Activated CD8-positive, alpha-beta T cell treated with anti-CD3 and anti-CD28 coated beads for 36 hours (primary cell): ENCODE data around the gene ADORA3. TPM values are rescaled to one million over a fixed set of nuclear protein-coding genes. Genes with fewer than 3 reads are reported as not detected.

Source experiments
- ATAC-seq: fragments of 200-7000 bp; cut with Tn5 transposase; one replicate; pipeline ENCODE4 v1.10.0; 2021; ENCODE audit warnings: mild to moderate bottlenecking, moderate library complexity
- CTCF ChIA-PET: fragments of 350-600 bp; sonication (Branson Sonifier 250); formaldehyde crosslinking; loops from one replicate; lab custom pipeline; 2021; ENCODE audit warnings: antibody characterized with exemption; lab: Charles Lee
- POLR2A ChIA-PET: fragments of 350-600 bp; sonication (Branson Sonifier 250); formaldehyde crosslinking; loops from one replicate; lab custom pipeline; 2021; ENCODE audit warnings: antibody characterized with exemption; lab: Charles Lee
- DNase-seq: peaks from one replicate; pipeline ENCODE4 v3.0.0-alpha.2; 2020
- H3K27ac Mint-ChIP-seq: one replicate; pipeline ENCODE4 v1.8.0; 2021; ENCODE audit warnings: mild to moderate bottlenecking, mixed read lengths
- H3K27me3 Mint-ChIP-seq: one replicate; pipeline ENCODE4 v1.8.0; 2021; ENCODE audit warnings: mixed read lengths
- H3K36me3 Mint-ChIP-seq: one replicate; pipeline ENCODE4 v1.8.0; 2021; ENCODE audit warnings: low read depth, mixed read lengths
- H3K4me1 Mint-ChIP-seq: one replicate; pipeline ENCODE4 v1.8.0; 2021; ENCODE audit warnings: low read depth, mixed read lengths
- H3K4me3 Mint-ChIP-seq: one replicate; pipeline ENCODE4 v1.8.0; 2021; ENCODE audit warnings: mild to moderate bottlenecking, moderate library complexity, mixed read lengths
- H3K9me3 Mint-ChIP-seq: one replicate; pipeline ENCODE4 v1.8.0; 2021; ENCODE audit warnings: mixed read lengths
- CTCF ChIP-seq: fragments of 200-600 bp; IDR thresholded peaks from one replicate; pipeline ENCODE4 v1.8.0; 2022; ENCODE audit warnings: antibody characterized with exemption, mild to moderate bottlenecking
- intact Hi-C: fragments of 100-400 bp; cut with micrococcal nuclease; formaldehyde crosslinking; loops from one replicate; pipeline ENCODE4 v1.10.0; 2022
- total RNA-seq, 2 experiments: library from RNA; stranded (reverse); gene quantifications; one replicate each; pipeline ENCODE4 v1.2.3, GENCODE V29; 2021

The ADORA3 gene
- total RNA-seq, 2 experiments from 2014 or later: not detected

- ATAC-seq: no peak
- Mint-ChIP-seq H3K27me3 (no peaks in the 10 kb centered on the region), H3K4me1 (peaks cover 31% of the 10 kb centered on the region), H3K27ac (no peak overlapping the region), H3K9me3 (no peaks in the 10 kb centered on the region), H3K4me3 (no peak overlapping the region), H3K36me3 (peaks cover 16% of the 10 kb centered on the region)
- no peak for TF ChIP-seq CTCF
- intact Hi-C loops: loop anchor here (5.0 kb wide), 1 partner anchor 36 kb away; no protein-coding TSS in a partner anchor
- CTCF ChIA-PET: interaction anchor here (1.2 to 3.3 kb wide), 7 partner anchors 29 to 297 kb away, joined by 3 to 20 read pairs (median 6); partner anchors contain the start of gene DDX20
- no peak for DNase-seq
- POLR2A ChIA-PET: interaction anchor here (0.6 to 1.1 kb wide), 6 partner anchors 14 to 245 kb away, joined by 3 read pairs; partner anchors contain the start of genes ATP5PB and WDR77
Measured at GRCh38 chr1:111471538-111471937, 31.9 kb downstream of the ADORA3 start.

- Mint-ChIP-seq H3K27me3 (no peaks in the 10 kb centered on the region), H3K36me3 (peaks cover 16% of the 10 kb centered on the region), H3K4me1 (peaks cover 26% of the 10 kb centered on the region), H3K27ac (no peak overlapping the region), H3K4me3 (no peak overlapping the region), H3K9me3 (no peaks in the 10 kb centered on the region)
- peak; percentile 83 for ATAC-seq
- POLR2A ChIA-PET: interaction anchor here (0.8 to 1.1 kb wide), 2 partner anchors 37 to 245 kb away, joined by 3 read pairs; no protein-coding TSS in a partner anchor
- no peak for TF ChIP-seq CTCF
- DNase-seq: peak; percentile 87
- intact Hi-C loops: loop anchor here (5.0 kb wide), 1 partner anchor 36 kb away; no protein-coding TSS in a partner anchor
- CTCF ChIA-PET: interaction anchor here (1.2 to 3.3 kb wide), 6 partner anchors 28 to 298 kb away, joined by 3 to 20 read pairs (median 6); partner anchors contain the start of gene DDX20
Measured at GRCh38 chr1:111471012-111471411, 32.4 kb downstream of the ADORA3 start.

- Mint-ChIP-seq H3K4me1 (peaks cover 22% of the 10 kb centered on the region), H3K27me3 (no peaks in the 10 kb centered on the region), H3K27ac (no peak overlapping the region), H3K9me3 (no peaks in the 10 kb centered on the region), H3K4me3 (no peak overlapping the region), H3K36me3 (peaks cover 16% of the 10 kb centered on the region)
- intact Hi-C loops: loop anchor here (5.0 kb wide), 1 partner anchor 37 kb away; no protein-coding TSS in a partner anchor
- no peak for TF ChIP-seq CTCF
- ChIA-PET CTCF (interaction anchor here (1.2 to 3.3 kb wide), 5 partner anchors 28 to 298 kb away, joined by 3 to 20 read pairs (median 6); no protein-coding TSS in a partner anchor), POLR2A (interaction anchor here (1.1 kb wide), 1 partner anchor 244 kb away, joined by 3 read pairs; no protein-coding TSS in a partner anchor)
- DNase-seq: no peak
- peak; percentile 17 for ATAC-seq
Measured at GRCh38 chr1:111470596-111470995, 32.8 kb downstream of the ADORA3 start.

GRCh38 chr1:111469539-111469938 lies 33.9 kb downstream of the ADORA3 start:
- CTCF ChIA-PET: interaction anchor here (1.3 kb wide), 1 partner anchor 16 kb away, joined by 4 read pairs; no protein-coding TSS in a partner anchor
- H3K4me3 Mint-ChIP-seq: no peak overlapping the region
- DNase-seq: no peak
- H3K4me1 Mint-ChIP-seq: peaks cover 15% of the 10 kb centered on the region
- POLR2A ChIA-PET: interaction anchor here (1.3 kb wide), 1 partner anchor 162 kb away, joined by 3 read pairs; no protein-coding TSS in a partner anchor
- intact Hi-C loops: no loop called here
- no peaks in the 10 kb centered on the region for H3K27me3 Mint-ChIP-seq
- no peak for ATAC-seq
- H3K36me3 Mint-ChIP-seq: peaks cover 18% of the 10 kb centered on the region
- TF ChIP-seq CTCF: no peak
- H3K27ac Mint-ChIP-seq: no peak overlapping the region
- no peaks in the 10 kb centered on the region for H3K9me3 Mint-ChIP-seq

GRCh38 chr1:111468717-111469100 lies 34.7 kb downstream of the ADORA3 start:
- Mint-ChIP-seq H3K9me3 (no peaks in the 10 kb centered on the region), H3K36me3 (peaks cover 24% of the 10 kb centered on the region), H3K4me3 (no peak overlapping the region), H3K4me1 (peaks cover 12% of the 10 kb centered on the region), H3K27me3 (no peaks in the 10 kb centered on the region), H3K27ac (no peak overlapping the region)
- no peak for TF ChIP-seq CTCF
- DNase-seq (no peak), ATAC-seq (no peak)
- ChIA-PET CTCF (interaction anchor here (0.7 to 1.5 kb wide), 7 partner anchors 8 to 300 kb away, joined by 3 to 8 read pairs (median 4); no protein-coding TSS in a partner anchor), POLR2A (interaction anchor here (0.7 to 1.3 kb wide), 3 partner anchors 11 to 162 kb away, joined by 3 read pairs; no protein-coding TSS in a partner anchor)
- intact Hi-C loops: no loop called here
